GF-D8 (cell line): ENCODE data around the gene SLC35F3.

Experiments
- DNase-seq: peaks from one replicate; lab custom pipeline; 2025; lab: John Stamatoyannopoulos, UW

Gene SLC35F3

DNA sequence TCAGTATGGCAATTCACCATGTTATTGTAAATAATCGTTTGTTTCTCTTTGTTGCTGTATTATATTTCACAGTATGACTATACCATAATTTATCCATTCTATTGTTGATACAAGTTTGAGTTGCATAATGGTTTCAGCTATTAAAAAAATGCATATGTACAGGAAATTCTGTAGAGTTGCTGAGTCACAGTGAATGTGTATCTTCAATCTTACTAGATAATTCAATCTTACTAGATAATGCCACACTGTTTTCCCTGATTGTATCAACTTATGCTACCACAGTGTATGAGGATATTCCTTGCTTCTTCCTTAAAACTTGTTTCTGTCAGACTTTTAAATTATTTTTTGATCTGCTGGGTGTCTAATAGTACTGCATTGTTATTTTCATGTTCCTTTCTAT is 465.3 kb downstream of the SLC35F3 start:
- DNase-seq = peak; percentile 16

GRCh38 chr1:234371414-234371813 is 466.9 kb downstream of the SLC35F3 start:
- no peak for DNase-seq

GRCh38 chr1:234372011-234372757 is 467.7 kb downstream of the SLC35F3 start:
- DNase-seq = no peak

DNA sequence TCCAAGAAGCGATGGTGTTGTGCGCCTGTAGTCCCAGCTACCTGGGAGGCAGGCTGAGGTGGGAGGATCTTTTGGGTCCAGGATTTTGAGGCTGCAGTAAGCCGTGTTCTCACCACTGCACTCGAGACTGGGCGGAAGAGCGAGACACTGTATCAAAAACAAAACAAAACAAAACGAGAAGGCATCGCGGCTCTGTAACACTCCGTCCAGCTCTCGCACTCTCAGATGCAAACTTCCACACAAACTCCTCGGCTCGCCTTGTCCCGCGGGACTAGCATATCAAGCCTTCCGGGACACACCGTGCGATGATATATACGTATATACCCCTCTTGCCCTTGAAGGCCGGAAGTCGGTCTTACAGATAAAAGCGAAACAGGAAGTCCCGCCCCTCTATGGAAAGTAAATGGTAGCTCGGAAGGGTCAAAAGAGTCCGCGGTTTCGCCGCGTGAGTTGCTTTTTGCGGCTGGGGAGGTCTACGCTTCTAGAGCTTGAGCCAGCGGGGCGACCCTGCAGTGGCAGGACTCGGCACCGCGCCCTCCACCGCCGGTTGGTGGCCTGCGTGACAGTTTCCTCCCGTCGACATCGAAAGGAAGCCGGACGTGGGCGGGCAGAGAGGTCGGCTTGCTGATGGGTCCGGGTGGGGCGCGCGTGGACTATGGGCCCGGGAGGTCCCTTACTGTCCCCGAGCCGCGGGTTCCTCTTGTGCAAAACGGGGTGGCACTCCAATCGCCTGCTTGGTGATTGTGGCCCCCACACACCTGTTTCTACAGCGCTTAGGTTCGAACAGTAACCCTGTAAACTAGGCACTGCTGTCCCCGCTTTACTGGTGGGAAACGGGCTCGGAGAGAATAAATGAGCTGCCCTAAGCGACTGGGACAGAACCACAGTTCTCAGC is 468.8 kb downstream of the SLC35F3 start, which contains the start of gene COA6:
Gene COA6, plus strand, starts transcription at position 393 of the 895 bp plus-strand sequence. Its CDS starts 11 bp downstream, at position 404.
- DNase-seq = peak; percentile 97

DNA sequence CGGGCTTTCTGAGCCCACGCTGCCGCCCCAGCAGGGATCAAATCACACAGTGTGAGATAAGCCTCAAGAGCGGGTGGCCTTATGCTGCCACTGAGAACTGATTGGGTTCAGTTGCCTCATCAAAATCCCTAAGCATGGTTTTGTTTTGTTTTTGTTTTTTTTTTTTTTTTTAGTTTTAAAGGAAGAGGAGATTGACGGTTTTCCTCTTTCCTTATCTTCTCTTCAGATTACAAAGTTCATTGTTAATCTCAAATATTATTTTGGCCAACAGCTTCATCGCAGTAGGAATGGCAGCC is 469.4 kb downstream of the SLC35F3 start:
- no peak for DNase-seq
